H9 (cell line): ENCODE results near the gene MEIS2. TPM values are rescaled to one million over a fixed set of nuclear protein-coding genes. Genes with fewer than 3 reads are reported as not detected.

Experiments
- DNase-seq: peaks from one replicate; pipeline ENCODE4 v3.0.0-alpha.2; 2017
- H2AFZ ChIP-seq: one replicate; pipeline ENCODE4 v1.6.1; 2013; ENCODE audit warnings: mild to moderate bottlenecking, low read length, control low read depth, moderate library complexity
- H2AK5ac ChIP-seq: 2 replicates; pipeline ENCODE4 v1.6.1; 2013; ENCODE audit warnings: low read length, control low read depth, mixed read lengths; ENCODE audit not compliant: insufficient read length
- H2BK120ac ChIP-seq: one replicate; pipeline ENCODE4 v1.6.1; 2013; ENCODE audit warnings: low read depth, mild to moderate bottlenecking, low read length, control low read depth, inconsistent platforms; ENCODE audit not compliant: poor library complexity, severe bottlenecking
- H2BK12ac ChIP-seq: 2 replicates; pipeline ENCODE4 v1.6.1; 2013; ENCODE audit warnings: low read length, control low read depth, mixed read lengths, low read depth; ENCODE audit not compliant: insufficient read length
- H2BK15ac ChIP-seq: 2 replicates; pipeline ENCODE4 v1.6.1; 2013; ENCODE audit warnings: low read depth, low read length, control low read depth
- H2BK20ac ChIP-seq: one replicate; pipeline ENCODE4 v1.6.1; 2013; ENCODE audit warnings: low read depth, mild to moderate bottlenecking, low read length, control low read depth, inconsistent platforms; ENCODE audit not compliant: poor library complexity, severe bottlenecking
- H2BK5ac ChIP-seq: 2 replicates; pipeline ENCODE4 v1.6.1; 2013; ENCODE audit warnings: low read length, control low read depth, mixed read lengths; ENCODE audit not compliant: insufficient read length
- H3K14ac ChIP-seq: 2 replicates; pipeline ENCODE4 v1.6.1; 2013; ENCODE audit warnings: low read length, control low read depth; ENCODE audit not compliant: insufficient read depth
- H3K18ac ChIP-seq: 2 replicates; pipeline ENCODE4 v1.6.1; 2013; ENCODE audit warnings: low read depth, mild to moderate bottlenecking, mixed read lengths, low read length, control low read depth; ENCODE audit not compliant: insufficient read length
- H3K23ac ChIP-seq: 2 replicates; pipeline ENCODE4 v1.6.1; 2013; ENCODE audit warnings: low read length, control low read depth, mixed read lengths, low read depth; ENCODE audit not compliant: insufficient read length
- H3K23me2 ChIP-seq: 2 replicates; pipeline ENCODE4 v1.6.1; 2013; ENCODE audit warnings: low read depth, mild to moderate bottlenecking, mixed read lengths, low read length, control low read depth; ENCODE audit not compliant: insufficient read length, poor library complexity, severe bottlenecking
- H3K27ac ChIP-seq: 2 replicates; pipeline ENCODE4 v1.5.1; 2013; ENCODE audit warnings: low read length, control low read depth, mixed read lengths, low read depth; ENCODE audit not compliant: insufficient read length
- H3K27me3 ChIP-seq: 2 replicates; pipeline ENCODE4 v1.6.1; 2013; ENCODE audit warnings: low read length, control low read depth, inconsistent platforms; ENCODE audit not compliant: insufficient read depth
- H3K4ac ChIP-seq: 2 replicates; pipeline ENCODE4 v1.6.1; 2013; ENCODE audit warnings: low read depth, mild to moderate bottlenecking, control low read depth, inconsistent platforms, low read length, moderate library complexity
- H3K4me1 ChIP-seq: 2 replicates; pipeline ENCODE4 v1.6.1; 2013; ENCODE audit warnings: low read length, control low read depth, inconsistent platforms; ENCODE audit not compliant: insufficient read depth
- H3K4me2 ChIP-seq: 2 replicates; pipeline ENCODE4 v1.6.1; 2013; ENCODE audit warnings: low read length, control low read depth, mixed read lengths; ENCODE audit not compliant: insufficient read length, insufficient read depth
- H3K56ac ChIP-seq: 2 replicates; pipeline ENCODE4 v1.6.1; 2013; ENCODE audit warnings: low read depth, mild to moderate bottlenecking, mixed read lengths, low read length, control low read depth; ENCODE audit not compliant: insufficient read length
- H3K79me1 ChIP-seq: 2 replicates; pipeline ENCODE4 v1.6.1; 2013; ENCODE audit warnings: low read depth, mild to moderate bottlenecking, moderate library complexity, low read length, control low read depth, inconsistent platforms; ENCODE audit not compliant: insufficient read depth, poor library complexity, severe bottlenecking
- H3K79me2 ChIP-seq: 2 replicates; pipeline ENCODE4 v1.6.1; 2013; ENCODE audit warnings: low read length, control low read depth, inconsistent platforms; ENCODE audit not compliant: insufficient read depth
- H3K9ac ChIP-seq: 2 replicates; pipeline ENCODE4 v1.6.1; 2013; ENCODE audit warnings: low read length, control low read depth, mixed read lengths; ENCODE audit not compliant: insufficient read length; ENCODE audit errors: extremely low read depth
- H3K9me3 ChIP-seq: one replicate; pipeline ENCODE4 v1.6.1; 2013; ENCODE audit warnings: low read depth, low read length, inconsistent platforms; ENCODE audit not compliant: control insufficient read depth
- H3T11ph ChIP-seq: one replicate; pipeline ENCODE4 v1.6.1; 2013; ENCODE audit warnings: mild to moderate bottlenecking, low read length, control low read depth, inconsistent platforms
- H4K20me1 ChIP-seq: one replicate; pipeline ENCODE4 v1.6.1; 2013; ENCODE audit not compliant: control insufficient read depth, insufficient read length, insufficient read depth
- H4K5ac ChIP-seq: 2 replicates; pipeline ENCODE4 v1.6.1; 2013; ENCODE audit warnings: low read depth, mild to moderate bottlenecking, mixed read lengths, low read length, control low read depth; ENCODE audit not compliant: insufficient read length
- H4K8ac ChIP-seq: replicated peaks from 2 replicates; pipeline ENCODE4 v1.6.1; 2013; ENCODE audit warnings: low read length, control low read depth, mixed read lengths, low read depth; ENCODE audit not compliant: insufficient read length
- H4K91ac ChIP-seq: 2 replicates; pipeline ENCODE4 v1.6.1; 2013; ENCODE audit warnings: low read depth, mild to moderate bottlenecking, moderate library complexity, mixed read lengths, low read length, control low read depth; ENCODE audit not compliant: insufficient read length
- H3K27ac Mint-ChIP-seq, 3 experiments: 2 replicates in 2 of 3; 3 replicates in 1 of 3; pipeline ENCODE4 v1.8.0; 2020 to 2021; ENCODE audit warnings: mixed read lengths in 3 of 3, mild to moderate bottlenecking in 1 of 3, moderate library complexity in 1 of 3
- H3K27me3 Mint-ChIP-seq: 2 replicates; pipeline ENCODE4 v1.8.0; 2021; ENCODE audit warnings: low read depth, mild to moderate bottlenecking, moderate library complexity, mixed read lengths
- H3K36me3 Mint-ChIP-seq, 3 experiments: 2 replicates in 2 of 3; 3 replicates in 1 of 3; pipeline ENCODE4 v1.8.0; 2020 to 2021; ENCODE audit warnings: low read depth in 3 of 3, mixed read lengths in 3 of 3; ENCODE audit not compliant: insufficient read depth in 1 of 3
- H3K4me1 Mint-ChIP-seq, 2 experiments: 2 replicates each; pipeline ENCODE4 v1.8.0; 2020; ENCODE audit warnings: mixed read lengths in 2 of 2
- H3K4me3 Mint-ChIP-seq, 2 experiments: 2 replicates in 1 of 2; 3 replicates in 1 of 2; pipeline ENCODE4 v1.8.0; 2020 to 2021; ENCODE audit warnings: mild to moderate bottlenecking in 2 of 2, mixed read lengths in 2 of 2, moderate library complexity in 1 of 2
- H3K9me3 Mint-ChIP-seq, 2 experiments: 2 replicates in 1 of 2; 3 replicates in 1 of 2; pipeline ENCODE4 v1.8.0; 2020; ENCODE audit warnings: mild to moderate bottlenecking in 2 of 2, mixed read lengths in 2 of 2, moderate library complexity in 1 of 2
- CTCF ChIP-seq: fragments of 200-600 bp; sonication (generic); conservative IDR thresholded peaks from 3 replicates; pipeline ENCODE4 v1.8.0; 2021; ENCODE audit warnings: antibody characterized with exemption, mild to moderate bottlenecking
- WGBS: extraction: QIAGEN DNeasy Blood & Tissue Kit; methylation state at CpG from one replicate; pipeline ENCODE4 v1.1.7; 2013; ENCODE audit warnings: missing lambda C conversion rate, low lambda C conversion rate, mixed read lengths; ENCODE audit not compliant: insufficient read length; ENCODE audit errors: extremely low coverage; 5-methylcytosine and 5-hydroxymethylcytosine counted together
- total RNA-seq: library from RNA; stranded (reverse); gene quantifications from 2 replicates; pipeline ENCODE4 v1.2.1, GENCODE V29; 2021

MEIS2 gene
- total RNA-seq, 1 experiment from 2014 or later, result 0.35 TPM

- Histone ChIP-seq H3K18ac (no peak overlapping the region), H2BK120ac (no peak overlapping the region), H3K79me2 (no peaks in the 10 kb centered on the region), H4K8ac (no peak overlapping the region), H3K9me3 (no peaks in the 10 kb centered on the region), H2BK5ac (no peak overlapping the region), H3T11ph (no peak overlapping the region), H4K20me1 (no peaks in the 10 kb centered on the region), H3K4me2 (no peak overlapping the region), H4K5ac (no peak overlapping the region), H2AFZ (no peak overlapping the region), H3K14ac (no peak overlapping the region), H3K9ac (no peak overlapping the region), H3K23me2 (no peaks in the 10 kb centered on the region), H3K56ac (no peak overlapping the region), H3K4me1 (no peaks in the 10 kb centered on the region; the same call in 1 of the 2 replicates), H3K23ac (no peak overlapping the region), H2AK5ac (no peak overlapping the region), H3K27ac (no peak overlapping the region), H2BK15ac (no peak overlapping the region), H2BK20ac (no peak overlapping the region), H4K91ac (no peak overlapping the region), H3K79me1 (no peaks in the 10 kb centered on the region), H3K27me3 (no peaks in the 10 kb centered on the region), H2BK12ac (no peak overlapping the region), H3K4ac (no peak overlapping the region)
- TF ChIP-seq CTCF, result no peak
- Mint-ChIP-seq H3K36me3 (no peaks in the 10 kb centered on the region), H3K9me3 (no peaks in the 10 kb centered on the region), H3K27ac (no peak overlapping the region), H3K4me3 (no peak overlapping the region), H3K27me3 (0 out of 2 replicates have a peak, but pooled peaks cover 2% of the 10 kb centered on the region), H3K4me1 (peaks cover 5 to 13% of the 10 kb centered on the region in 2 experiments)
- no CpG with 5 or more reads among the region's 4 CpGs for WGBS
- no peak for DNase-seq
Observed at GRCh38 chr15:37002041-37002672, 98.2 kb downstream of the MEIS2 start.
